ENCODE measurements around the gene HAUS5. TPM values are rescaled to one million over a fixed set of nuclear protein-coding genes. Genes with fewer than 3 reads are reported as not detected.

HAUS5 gene
- total RNA-seq, 2 experiments from 2014 or later: 28.4 to 29.9 TPM

- DNase-seq (no peak), ATAC-seq (ENCODE audit: poor library complexity) (no peak)
- H3K36me3 ChIP-seq (ENCODE audit: insufficient read depth, low read length): no peaks in the 10 kb centered on the region
- no peak overlapping the region for H3K27ac ChIP-seq (ENCODE audit: low read depth in 1 of 2, low read length in 2 of 2)
- Mint-ChIP-seq H3K27me3 (peaks cover 65% of the 10 kb centered on the region), H3K4me1 (ENCODE audit: low read depth) (no peaks in the 10 kb centered on the region), H3K36me3 (ENCODE audit: low read depth) (no peaks in the 10 kb centered on the region), H3K4me3 (no peak overlapping the region), H3K9me3 (no peaks in the 10 kb centered on the region), H3K27ac (no peak overlapping the region)
- no peaks in the 10 kb centered on the region for H3K4me1 ChIP-seq (ENCODE audit: insufficient read depth, low read length)
- no peak for TF ChIP-seq CTCF (IDR thresholded peaks at IDR 0.05)
- intact Hi-C loops (cut with DNase I, micrococcal nuclease): loop anchor here in 1 of 2 experiments (10.0 kb wide), 1 partner anchor 105 kb away; no protein-coding TSS in a partner anchor
- CTCF ChIA-PET: no interaction called here
- no peak overlapping the region for H3K4me3 ChIP-seq (ENCODE audit: low read length)
- H3K9me3 ChIP-seq (ENCODE audit: control insufficient read depth in 1 of 2, insufficient read depth in 1 of 2, low read length in 2 of 2): no peaks in the 10 kb centered on the region
- POLR2A ChIA-PET: no interaction called here
- H3K27me3 ChIP-seq (ENCODE audit: control insufficient read depth in 1 of 2, insufficient read depth in 2 of 2, low read length in 2 of 2): peaks cover 0 to 7% of the 10 kb centered on the region in 2 experiments
Measured at GRCh38 chr19:35569281-35569781, 43.2 kb upstream of the HAUS5 start.

GRCh38 chr19:35571406-35571965 is 41.0 kb upstream of the HAUS5 start:
- TF ChIP-seq CTCF (IDR thresholded peaks at IDR 0.05): no peak
- Mint-ChIP-seq H3K4me3 (no peak overlapping the region), H3K27ac (no peak overlapping the region), H3K4me1 (ENCODE audit: low read depth) (no peaks in the 10 kb centered on the region), H3K27me3 (peaks cover 51% of the 10 kb centered on the region), H3K36me3 (ENCODE audit: low read depth) (no peaks in the 10 kb centered on the region), H3K9me3 (peaks cover 4% of the 10 kb centered on the region)
- Histone ChIP-seq H3K4me1 (ENCODE audit: insufficient read depth, low read length) (no peaks in the 10 kb centered on the region), H3K27ac (ENCODE audit: low read depth in 1 of 2, low read length in 2 of 2) (no peak overlapping the region), H3K4me3 (ENCODE audit: low read length) (no peak overlapping the region), H3K9me3 (ENCODE audit: control insufficient read depth in 1 of 2, insufficient read depth in 1 of 2, low read length in 2 of 2) (peaks cover 6 to 12% of the 10 kb centered on the region in 2 experiments), H3K27me3 (ENCODE audit: control insufficient read depth in 1 of 2, insufficient read depth in 2 of 2, low read length in 2 of 2) (peaks cover 0 to 7% of the 10 kb centered on the region in 2 experiments), H3K36me3 (ENCODE audit: insufficient read depth, low read length) (no peaks in the 10 kb centered on the region)
- DNase-seq (no peak), ATAC-seq (ENCODE audit: poor library complexity) (no peak)
- POLR2A ChIA-PET: no interaction called here
- CTCF ChIA-PET: no interaction called here
- intact Hi-C loops (cut with DNase I, micrococcal nuclease): no loop called here

GRCh38 chr19:35577918-35578317 is 34.6 kb upstream of the HAUS5 start:
- peaks cover 24% of the 10 kb centered on the region for H3K27me3 Mint-ChIP-seq
- POLR2A ChIA-PET: no interaction called here
- Histone ChIP-seq H3K27me3 (ENCODE audit: control insufficient read depth in 1 of 2, insufficient read depth in 2 of 2, low read length in 2 of 2) (peaks cover 4 to 6% of the 10 kb centered on the region in 2 experiments), H3K9me3 (ENCODE audit: control insufficient read depth in 1 of 2, insufficient read depth in 1 of 2, low read length in 2 of 2) (peaks cover 22 to 29% of the 10 kb centered on the region in 2 experiments), H3K4me1 (ENCODE audit: insufficient read depth, low read length) (no peaks in the 10 kb centered on the region), H3K4me3 (ENCODE audit: low read length) (no peak overlapping the region), H3K27ac (ENCODE audit: low read depth in 1 of 2, low read length in 2 of 2) (no peak overlapping the region), H3K36me3 (ENCODE audit: insufficient read depth, low read length) (no peaks in the 10 kb centered on the region)
- no peak overlapping the region for H3K27ac Mint-ChIP-seq
- CTCF ChIA-PET: no interaction called here
- TF ChIP-seq CTCF (IDR thresholded peaks at IDR 0.05): no peak
- intact Hi-C loops (cut with DNase I, micrococcal nuclease): no loop called here
- H3K4me3 Mint-ChIP-seq: no peak overlapping the region
- peaks cover 4% of the 10 kb centered on the region for H3K36me3 Mint-ChIP-seq (ENCODE audit: low read depth)
- DNase-seq (no peak), ATAC-seq (ENCODE audit: poor library complexity) (no peak)
- peaks cover 7% of the 10 kb centered on the region for H3K9me3 Mint-ChIP-seq
- no peaks in the 10 kb centered on the region for H3K4me1 Mint-ChIP-seq (ENCODE audit: low read depth)
